Anterior cingulate cortex (tissue), 58 donors: ENCODE results near the gene NDUFA8.

Experiments
- DNase-seq, 58 donors: peaks; one replicate each; lab custom pipeline; 2025; lab: John Stamatoyannopoulos, UW

The NDUFA8 gene

GRCh38 chr9:122159026-122159924 lies at the start of gene NDUFA8, which contains the start of gene MORN5:
TSS of gene NDUFA8 (minus strand) at chr9:122159779. CDS start at chr9:122159677, 102 bp downstream.
TSS of gene MORN5 (plus strand) at chr9:122159908. CDS start at chr9:122159973, 65 bp downstream.
- peak; percentile 40 to 95 (median 89) for DNase-seq

- DNase-seq = no peak
Measured at GRCh38 chr9:122207096-122207495, 47.5 kb upstream of the NDUFA8 start.

GRCh38 chr9:122206118-122207046 lies 46.8 kb upstream of the NDUFA8 start:
- no peak for DNase-seq

- DNase-seq = no peak
Measured at GRCh38 chr9:122205176-122205575, 45.6 kb upstream of the NDUFA8 start.

- no peak for DNase-seq
Measured at GRCh38 chr9:122204491-122204890, 44.9 kb upstream of the NDUFA8 start.

- DNase-seq = no peak
Measured at GRCh38 chr9:122204055-122204454, 44.5 kb upstream of the NDUFA8 start.

- no peak for DNase-seq
Measured at GRCh38 chr9:122202111-122202510, 42.5 kb upstream of the NDUFA8 start.

GRCh38 chr9:122201641-122202040 lies 42.1 kb upstream of the NDUFA8 start:
- DNase-seq = no peak

GRCh38 chr9:122200960-122201595 lies 41.5 kb upstream of the NDUFA8 start:
- no peak for DNase-seq

GRCh38 chr9:122197882-122198281 lies 38.3 kb upstream of the NDUFA8 start:
- DNase-seq = no peak

- DNase-seq = no peak
Measured at GRCh38 chr9:122197426-122197825, 37.8 kb upstream of the NDUFA8 start.

- DNase-seq = no peak
Measured at GRCh38 chr9:122195875-122196274, 36.3 kb upstream of the NDUFA8 start.

GRCh38 chr9:122193651-122194050 lies 34.1 kb upstream of the NDUFA8 start:
- no peak for DNase-seq

GRCh38 chr9:122192914-122193525 lies 33.4 kb upstream of the NDUFA8 start:
- DNase-seq = no peak

- DNase-seq = no peak
Measured at GRCh38 chr9:122192261-122192875, 32.8 kb upstream of the NDUFA8 start.

- DNase-seq = no peak
Measured at GRCh38 chr9:122191584-122191983, 32.0 kb upstream of the NDUFA8 start.

GRCh38 chr9:122190597-122191381 lies 31.2 kb upstream of the NDUFA8 start:
- DNase-seq = peak in 14 of 58 donors; percentile 5 to 70 (median 15)

GRCh38 chr9:122188369-122188768 lies 28.8 kb upstream of the NDUFA8 start:
- DNase-seq = no peak
